BLaER1 treated with 17β-estradiol and CSF1 and Interleukin-3, amounts not matched to agents 10 nM and 100 nM (cell line): Measurements from ENCODE around the gene PRKCE.

Source experiments
- H3K27ac ChIP-seq, 11 experiments: shearing (Covaris generic); formaldehyde crosslinking; 2 replicates each; pipeline ENCODE4 v1.8.1; 2022
- H3K27me3 ChIP-seq, 11 experiments: shearing (Covaris generic); formaldehyde crosslinking; 2 replicates each; pipeline ENCODE4 v1.8.1; 2022
- H3K36me3 ChIP-seq, 11 experiments: shearing (Covaris generic); formaldehyde crosslinking; 2 replicates each; pipeline ENCODE4 v1.8.1; 2022
- H3K4me1 ChIP-seq, 10 experiments: shearing (Covaris generic); formaldehyde crosslinking; 2 replicates each; pipeline ENCODE4 v1.8.1; 2022
- H3K4me2 ChIP-seq, 11 experiments: shearing (Covaris generic); formaldehyde crosslinking; 2 replicates each; pipeline ENCODE4 v1.8.1; 2022
- H3K4me3 ChIP-seq, 10 experiments: shearing (Covaris generic); formaldehyde crosslinking; 2 replicates each; pipeline ENCODE4 v1.8.1; 2022
- H3K9ac ChIP-seq, 11 experiments: shearing (Covaris generic); formaldehyde crosslinking; 2 replicates each; pipeline ENCODE4 v1.8.1; 2022
- H3K9me3 ChIP-seq, 11 experiments: shearing (Covaris generic); formaldehyde crosslinking; replicated peaks in 1 of 11; 2 replicates each; pipeline ENCODE4 v1.8.1; 2022
- H4K20me1 ChIP-seq, 11 experiments: shearing (Covaris generic); formaldehyde crosslinking; 2 replicates each; pipeline ENCODE4 v1.8.1; 2022
- Cebpa-rat ChIP-seq, 11 experiments: shearing (Covaris generic); IDR thresholded peaks; 2 replicates each; pipeline ENCODE4 v1.8.1; 2022

Gene PRKCE

GRCh38 chr2:45925026-45925425 is 273.6 kb downstream of the PRKCE start:
- Histone ChIP-seq H3K4me3 (no peak overlapping the region), H3K4me2 (peak overlapping the region; percentile 14 to 87 (median 42); a peak in 14 of 22 replicates)

GRCh38 chr2:45925636-45926366 is 274.3 kb downstream of the PRKCE start:
- H3K36me3 ChIP-seq: peaks cover 0 to 24% (median 4%) of the 10 kb centered on the region in 11 experiments; a peak in 5 of 22 replicates

More at GRCh38 chr2:45925026-45925425, 273.6 kb downstream of the PRKCE start:
- Histone ChIP-seq H3K27me3 (no peaks in the 10 kb centered on the region), H3K9ac (no peak overlapping the region), H3K4me1 (peaks cover 34 to 95% (median 70%) of the 10 kb centered on the region in 10 experiments), H4K20me1 (peaks cover 0 to 95% (median 73%) of the 10 kb centered on the region in 11 experiments; a peak in 16 of 22 replicates), H3K9me3 (no peaks in the 10 kb centered on the region), H3K27ac (no peak overlapping the region), H3K36me3 (peaks cover 0 to 24% (median 4%) of the 10 kb centered on the region in 11 experiments; a peak in 6 of 22 replicates)
- TF ChIP-seq Cebpa-rat (IDR thresholded peaks at IDR 0.05): no peak

GRCh38 chr2:45928946-45929345 is 277.5 kb downstream of the PRKCE start:
- no peaks in the 10 kb centered on the region for H3K27me3 ChIP-seq
- peaks cover 0 to 13% (median 3%) of the 10 kb centered on the region in 11 experiments; a peak in 2 of 22 replicates for H3K36me3 ChIP-seq
- H3K9ac ChIP-seq: peak overlapping the region in 5 of 11 experiments; percentile 4 to 46 (median 28); a peak in 4 of 22 replicates
- no peaks in the 10 kb centered on the region; a peak in 1 of 22 replicates for H3K9me3 ChIP-seq
- H3K4me2 ChIP-seq: peak overlapping the region; percentile 53 to 97 (median 80)
- H3K4me1 ChIP-seq: peaks cover 37 to 78% (median 69%) of the 10 kb centered on the region in 10 experiments
- TF ChIP-seq Cebpa-rat (IDR thresholded peaks at IDR 0.05): no peak
- peaks cover 0 to 100% (median 70%) of the 10 kb centered on the region in 11 experiments; a peak in 16 of 22 replicates for H4K20me1 ChIP-seq
- peak overlapping the region in 5 of 11 experiments; percentile 5 to 42 (median 11); a peak in 8 of 22 replicates for H3K27ac ChIP-seq
- peak overlapping the region in 8 of 10 experiments; percentile 4 to 43 (median 18); a peak in 9 of 20 replicates for H3K4me3 ChIP-seq

More at GRCh38 chr2:45925636-45926366, 274.3 kb downstream of the PRKCE start:
- peak overlapping the region in 9 of 11 experiments; percentile 12 to 97 (median 80); a peak in 14 of 22 replicates for H3K4me2 ChIP-seq
- no peak overlapping the region for H3K9ac ChIP-seq
- H3K9me3 ChIP-seq: no peaks in the 10 kb centered on the region
- no peak overlapping the region for H3K27ac ChIP-seq
- H3K27me3 ChIP-seq: no peaks in the 10 kb centered on the region
- peaks cover 0 to 98% (median 79%) of the 10 kb centered on the region in 11 experiments; a peak in 16 of 22 replicates for H4K20me1 ChIP-seq
- no peak for TF ChIP-seq Cebpa-rat (IDR thresholded peaks at IDR 0.05)
- no peak overlapping the region for H3K4me3 ChIP-seq
- peaks cover 37 to 95% (median 72%) of the 10 kb centered on the region in 10 experiments for H3K4me1 ChIP-seq

- Histone ChIP-seq H3K4me3 (no peak overlapping the region), H3K27ac (peak overlapping the region in 4 of 11 experiments; percentile 5 to 42 (median 33); a peak in 6 of 22 replicates), H3K36me3 (peaks cover 0 to 13% (median 0%) of the 10 kb centered on the region in 11 experiments; a peak in 2 of 22 replicates), H4K20me1 (peaks cover 0 to 100% (median 70%) of the 10 kb centered on the region in 11 experiments; a peak in 16 of 22 replicates), H3K9me3 (no peaks in the 10 kb centered on the region; a peak in 1 of 22 replicates), H3K4me2 (peak overlapping the region; percentile 53 to 97 (median 80)), H3K4me1 (peaks cover 31 to 78% (median 69%) of the 10 kb centered on the region in 10 experiments), H3K9ac (0 out of 22 replicates have a peak overlapping the region, but pooled peaks of 1 of the 11 experiments have one; percentile 39), H3K27me3 (no peaks in the 10 kb centered on the region)
- no peak for TF ChIP-seq Cebpa-rat (IDR thresholded peaks at IDR 0.05)
Observed at GRCh38 chr2:45929674-45930395, 278.4 kb downstream of the PRKCE start.

- peaks cover 0 to 100% (median 70%) of the 10 kb centered on the region in 11 experiments; a peak in 15 of 22 replicates for H4K20me1 ChIP-seq
- H3K9ac ChIP-seq: no peak overlapping the region
- H3K4me1 ChIP-seq: peaks cover 26 to 78% (median 69%) of the 10 kb centered on the region in 10 experiments
- peaks cover 0 to 13% (median 0%) of the 10 kb centered on the region in 11 experiments; a peak in 2 of 22 replicates for H3K36me3 ChIP-seq
- H3K9me3 ChIP-seq: no peaks in the 10 kb centered on the region; a peak in 1 of 22 replicates
- no peaks in the 10 kb centered on the region for H3K27me3 ChIP-seq
- no peak for TF ChIP-seq Cebpa-rat (IDR thresholded peaks at IDR 0.05)
- no peak overlapping the region for H3K4me3 ChIP-seq
- H3K4me2 ChIP-seq: peak overlapping the region in 10 of 11 experiments; percentile 53 to 97 (median 80); a peak in 15 of 22 replicates
- no peak overlapping the region for H3K27ac ChIP-seq
Observed at GRCh38 chr2:45930396-45930792, 278.9 kb downstream of the PRKCE start.

- Histone ChIP-seq H3K27me3 (no peaks in the 10 kb centered on the region), H3K36me3 (peaks cover 0 to 21% (median 9%) of the 10 kb centered on the region in 11 experiments; a peak in 13 of 22 replicates), H3K4me2 (no peak overlapping the region), H4K20me1 (peaks cover 0 to 100% (median 65%) of the 10 kb centered on the region in 11 experiments; a peak in 16 of 22 replicates), H3K4me1 (peaks cover 31 to 71% (median 58%) of the 10 kb centered on the region in 10 experiments), H3K4me3 (no peak overlapping the region), H3K27ac (no peak overlapping the region), H3K9ac (no peak overlapping the region), H3K9me3 (no peaks in the 10 kb centered on the region; a peak in 1 of 22 replicates)
- TF ChIP-seq Cebpa-rat (IDR thresholded peaks at IDR 0.05): no peak
Observed at GRCh38 chr2:45932278-45932975, 281.0 kb downstream of the PRKCE start.

GRCh38 chr2:45935791-45936622 is 284.5 kb downstream of the PRKCE start:
- TF ChIP-seq Cebpa-rat (IDR thresholded peaks at IDR 0.05): no peak
- peaks cover 0 to 56% (median 40%) of the 10 kb centered on the region in 11 experiments; a peak in 15 of 22 replicates for H3K36me3 ChIP-seq
- H3K4me1 ChIP-seq: peaks cover 6 to 36% (median 26%) of the 10 kb centered on the region in 10 experiments; a peak in 18 of 20 replicates
- H4K20me1 ChIP-seq: peaks cover 0 to 99% (median 76%) of the 10 kb centered on the region in 11 experiments; a peak in 15 of 22 replicates
- peak overlapping the region; percentile 16 to 74 (median 54) for H3K4me2 ChIP-seq
- H3K27ac ChIP-seq: peak overlapping the region in 6 of 11 experiments; percentile 12 to 56 (median 23); a peak in 8 of 22 replicates
- H3K27me3 ChIP-seq: no peaks in the 10 kb centered on the region
- H3K9ac ChIP-seq: peak overlapping the region in 4 of 11 experiments; percentile 25 to 34 (median 28); a peak in 3 of 22 replicates
- no peak overlapping the region for H3K4me3 ChIP-seq
- H3K9me3 ChIP-seq: no peaks in the 10 kb centered on the region; a peak in 1 of 22 replicates
